Stimulated activated CD4-positive, alpha-beta T cell treated with anti-CD3 and anti-CD28 coated beads, Interleukin-1b, Interleukin-23, amount 100 ng/mL, for 48 hours (primary cell): ENCODE data around the gene TCEAL4.
"Not testable (repeated sequence)": the region's sequence is repeated elsewhere in the genome, so short reads cannot be mapped to it uniquely, and the experiment has no call there.

ENCODE experiments used
- DNase-seq: peaks from one replicate; pipeline ENCODE4 v3.0.0-alpha.2; 2020

Gene TCEAL4

GRCh38 chrX:103585411-103586313, at the start of gene TCEAL4:
Gene TCEAL4, plus strand, starts transcription at chrX:103585515. Its CDS starts 1,161 bp downstream, at chrX:103586676.
- peak; percentile 33 for DNase-seq

- no peak for DNase-seq
Observed at GRCh38 chrX:103536071-103536470, 49.2 kb upstream of the TCEAL4 start.

DNA sequence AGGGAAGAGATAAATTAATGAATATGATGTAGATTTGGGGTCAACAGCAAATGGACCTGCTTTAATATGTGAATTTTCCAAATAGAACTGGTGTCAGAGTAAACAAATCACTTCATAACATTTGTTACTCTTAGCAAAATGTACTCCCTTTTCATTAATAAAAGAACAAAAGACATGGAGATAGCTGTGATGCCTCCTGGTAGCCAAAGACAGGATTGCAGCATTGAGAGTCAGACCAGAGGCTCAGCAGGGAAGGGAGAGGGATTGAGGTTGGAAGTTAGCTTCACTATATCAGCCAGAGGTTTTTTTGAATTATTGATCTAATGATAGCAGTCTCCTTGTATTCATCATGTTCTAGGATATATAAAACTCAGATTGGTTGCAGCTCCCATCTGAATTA, 48.6 kb upstream of the TCEAL4 start:
- DNase-seq: no peak

DNA sequence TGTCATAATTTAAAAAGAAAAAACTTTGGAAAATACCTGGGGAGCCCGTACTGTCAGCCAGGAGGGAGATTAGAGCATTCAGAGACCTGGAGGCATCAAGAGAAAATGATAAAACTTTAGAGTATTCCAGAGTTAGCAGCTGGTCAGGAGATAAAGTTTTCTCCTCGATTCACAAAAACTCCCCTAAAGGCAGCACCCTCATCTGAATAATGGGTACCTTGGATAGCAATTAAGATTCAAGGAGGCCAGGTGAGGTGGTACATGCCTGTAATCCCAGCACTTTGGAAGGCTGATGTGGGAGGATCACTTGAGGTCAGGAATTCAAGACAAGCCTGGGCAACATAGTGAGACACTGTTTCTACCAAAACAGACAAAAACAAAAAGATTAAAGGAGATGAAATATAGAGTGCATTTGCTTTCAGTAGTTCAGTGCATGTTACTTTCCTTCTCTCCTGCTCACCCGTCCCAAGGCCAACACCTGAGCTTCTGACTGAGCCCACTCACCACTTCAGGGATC, 47.4 kb upstream of the TCEAL4 start:
- no peak for DNase-seq

DNA sequence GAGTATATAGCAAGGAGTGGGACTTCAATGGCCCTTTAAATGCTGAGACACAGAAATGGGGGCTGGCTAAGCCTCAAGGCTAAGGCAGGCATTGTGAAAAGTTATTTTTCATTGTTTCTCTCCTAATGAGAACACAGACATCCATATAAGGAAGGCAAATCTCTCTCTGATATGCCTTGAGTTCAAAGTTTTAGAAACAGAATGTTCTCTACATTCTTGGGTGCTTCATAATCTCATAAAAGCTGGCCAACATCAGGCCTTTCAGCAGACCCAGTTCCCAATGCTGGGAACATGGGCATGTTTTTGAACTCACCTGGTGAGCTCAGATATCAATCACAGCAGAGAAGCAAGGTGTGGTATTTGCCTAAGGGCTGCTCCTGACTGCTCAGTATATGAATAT, 46.6 kb upstream of the TCEAL4 start:
- no peak for DNase-seq

DNA sequence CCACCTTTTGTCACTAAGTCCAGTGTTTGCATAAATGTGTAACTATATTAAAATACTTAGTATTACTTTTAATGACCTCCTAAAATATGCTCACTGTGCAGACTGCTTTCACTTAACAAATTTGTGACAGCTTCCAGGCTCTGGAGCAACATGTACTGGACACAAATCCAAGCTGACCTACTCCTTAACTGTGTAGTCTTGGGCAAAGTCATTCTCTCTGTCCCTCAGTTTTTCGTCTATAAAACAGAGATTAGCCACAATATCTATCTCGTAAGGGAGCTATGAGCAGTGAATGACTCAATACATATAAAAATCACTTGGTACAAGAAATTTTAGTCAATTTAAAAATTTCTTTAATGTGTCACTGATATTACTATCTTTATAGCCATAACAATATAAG, 45.6 kb upstream of the TCEAL4 start:
- no peak for DNase-seq

- DNase-seq: no peak
Observed at GRCh38 chrX:103540145-103540544, 45.2 kb upstream of the TCEAL4 start.

DNA sequence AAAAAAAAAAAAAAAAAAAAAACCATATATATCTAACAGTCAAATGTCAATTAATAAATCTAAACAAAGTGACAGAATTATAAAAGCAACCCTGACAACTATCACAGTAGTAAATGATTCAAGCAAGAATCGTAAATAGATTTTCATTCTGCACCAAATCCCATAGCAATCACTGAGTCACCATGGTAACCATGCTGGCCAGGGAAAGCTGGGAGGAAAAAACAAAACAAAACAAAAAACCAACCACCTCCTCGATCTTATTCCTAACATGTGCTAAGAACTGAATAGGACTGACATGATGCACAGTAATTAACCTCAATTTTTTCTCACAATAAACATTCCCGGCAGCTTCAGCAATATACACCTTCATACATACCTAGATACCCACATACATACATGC, 35.4 kb upstream of the TCEAL4 start:
- DNase-seq: no peak

GRCh38 chrX:103550415-103551051, 34.8 kb upstream of the TCEAL4 start:
- no peak for DNase-seq

GRCh38 chrX:103552236-103552635, 33.1 kb upstream of the TCEAL4 start:
- DNase-seq: no peak

DNA sequence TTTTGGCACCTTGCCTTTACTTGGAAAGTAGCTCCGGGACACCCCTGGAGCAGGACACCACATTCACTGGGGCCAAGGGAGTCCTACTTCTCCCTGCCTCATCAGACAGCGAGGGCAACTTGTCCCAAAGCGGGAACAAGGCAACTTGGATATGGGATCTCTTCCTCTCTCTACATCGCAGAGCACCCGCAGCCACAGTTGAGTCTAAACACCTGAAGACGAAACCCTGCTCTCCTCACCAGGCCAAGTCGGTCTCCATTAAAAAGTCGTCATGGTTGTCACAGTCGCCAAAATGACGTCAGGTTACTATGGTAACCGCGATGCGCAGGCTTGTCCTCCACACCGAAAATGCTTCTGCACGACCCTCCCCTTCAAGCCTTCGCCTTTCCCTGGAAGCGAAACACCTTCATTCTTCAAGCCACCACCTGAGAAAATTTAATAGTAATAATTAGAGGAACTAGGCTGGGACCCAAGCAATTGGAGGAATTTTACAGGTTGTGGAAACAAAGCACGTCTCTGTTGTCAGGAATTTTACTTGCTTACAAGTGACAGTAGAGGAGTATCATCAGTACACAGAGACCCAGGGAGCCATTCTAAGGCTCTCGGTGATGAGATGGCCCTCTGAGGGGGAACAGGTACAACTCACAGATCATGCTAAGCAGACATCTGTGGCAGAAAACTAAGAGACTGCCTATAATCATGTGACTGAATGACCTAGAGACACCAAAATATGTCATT, 30.5 kb upstream of the TCEAL4 start:
- peak; percentile 69 for DNase-seq

DNA sequence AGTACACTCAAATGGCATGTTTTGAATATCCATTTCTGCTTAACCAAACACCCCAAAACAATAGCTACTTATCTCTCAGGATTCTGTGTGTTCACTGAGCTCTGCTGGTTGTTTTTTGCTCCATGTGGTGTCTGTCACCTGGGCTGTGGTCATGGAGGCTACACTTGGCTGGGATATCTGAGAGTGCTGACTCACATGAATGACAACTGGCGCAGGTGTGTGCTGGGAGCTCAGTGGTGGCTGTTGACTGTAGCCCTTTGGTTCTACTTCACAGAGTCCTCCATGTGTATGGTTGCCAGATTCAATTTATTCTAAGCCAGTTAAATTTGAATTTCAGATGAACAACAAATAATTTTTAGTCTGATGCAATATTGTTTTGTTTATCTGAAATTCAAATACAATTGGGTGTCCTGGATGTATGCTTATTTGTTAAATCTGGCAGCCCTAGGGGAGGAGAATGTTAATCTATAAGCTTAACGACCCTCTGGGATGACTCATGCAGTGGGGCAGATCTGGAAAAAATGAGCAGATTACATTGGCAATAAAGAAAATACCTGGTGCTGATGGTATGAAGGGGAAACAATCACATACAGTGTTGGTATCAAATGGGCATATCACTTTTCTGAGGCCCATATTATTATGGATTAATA, 28.2 kb upstream of the TCEAL4 start:
- no peak for DNase-seq

DNA sequence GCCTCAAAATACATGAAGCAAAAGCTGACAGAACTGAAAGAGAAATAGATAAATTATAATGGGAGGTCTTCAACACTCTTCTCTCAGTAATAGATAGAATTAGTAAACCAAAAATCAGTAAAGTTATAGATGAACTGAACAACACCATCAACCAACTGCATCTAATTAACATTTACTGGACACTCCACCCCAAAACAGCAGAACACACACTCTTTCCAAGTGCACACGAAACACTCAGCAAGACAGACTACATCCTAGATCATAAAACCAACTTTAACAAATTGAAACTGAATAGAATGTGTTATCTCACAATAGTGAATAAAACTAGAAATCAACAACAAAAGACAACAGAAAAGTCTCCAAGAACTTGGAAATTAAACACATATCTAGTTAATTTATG, 25.1 kb upstream of the TCEAL4 start:
- DNase-seq: no peak

- no peak for DNase-seq
Observed at GRCh38 chrX:103562801-103563200, 22.5 kb upstream of the TCEAL4 start.

DNA sequence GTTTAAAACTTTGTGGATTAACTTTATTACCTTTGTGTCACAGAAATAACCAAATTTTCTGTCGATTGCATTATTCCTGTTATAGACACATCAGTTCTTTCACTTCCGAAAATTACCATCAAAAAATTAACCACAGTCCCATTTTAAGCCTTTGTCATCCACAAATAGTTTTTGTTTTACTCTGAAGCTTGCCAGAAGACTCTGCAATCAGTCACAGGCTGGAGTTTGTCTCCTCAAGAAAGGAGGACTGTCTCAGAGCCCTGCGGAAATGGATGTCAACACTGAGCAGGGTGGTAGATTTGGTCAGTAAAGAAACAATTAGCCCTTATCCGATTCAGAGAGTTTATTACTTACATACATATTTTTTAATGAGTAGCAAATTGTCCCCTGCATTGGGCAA, 20.1 kb upstream of the TCEAL4 start:
- no peak for DNase-seq

GRCh38 chrX:103565752-103566151, 19.6 kb upstream of the TCEAL4 start:
- DNase-seq: no peak

GRCh38 chrX:103571121-103571520, 14.2 kb upstream of the TCEAL4 start:
- DNase-seq: no peak

- no peak for DNase-seq
Observed at GRCh38 chrX:103571726-103572125, 13.6 kb upstream of the TCEAL4 start.

GRCh38 chrX:103573202-103573601, 12.1 kb upstream of the TCEAL4 start:
- no peak for DNase-seq

DNA sequence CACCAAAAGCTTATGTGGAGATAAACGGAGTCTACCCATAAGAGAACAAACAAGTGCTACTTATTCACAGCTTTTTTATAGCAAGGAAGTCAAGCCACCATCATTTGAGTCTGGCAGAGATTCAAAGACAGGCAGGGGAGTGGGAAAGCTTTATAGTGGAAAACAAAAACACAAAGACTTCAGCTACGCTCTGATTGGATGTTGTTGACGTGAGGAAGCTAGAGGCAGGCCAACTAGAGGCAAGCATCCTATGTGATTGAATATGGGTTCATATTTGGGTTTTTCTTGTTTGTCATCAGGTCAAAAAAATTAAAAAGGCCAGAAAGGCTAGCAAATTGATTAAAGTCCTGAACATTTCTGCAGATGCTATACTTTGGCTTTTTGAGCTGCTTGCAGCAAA, 719 bp upstream of the TCEAL4 start:
- DNase-seq: no peak

DNA sequence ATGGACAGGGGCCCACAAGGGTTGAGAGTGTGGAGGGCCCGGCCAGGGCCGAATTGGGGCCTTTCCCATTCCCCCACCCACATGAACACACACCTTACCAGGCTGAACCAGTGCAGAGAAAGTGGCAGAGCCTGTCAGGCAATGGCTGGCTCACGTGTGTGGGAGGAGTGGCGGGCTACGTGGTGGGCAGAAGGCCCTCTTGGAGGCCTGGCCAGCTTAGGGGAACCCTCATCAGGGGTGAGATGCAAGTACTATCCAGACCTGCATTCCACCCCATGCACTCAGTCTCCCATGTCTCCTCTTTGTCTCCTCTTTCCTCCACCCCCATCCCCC, 965 bp downstream of the TCEAL4 start:
- DNase-seq: no peak

DNA sequence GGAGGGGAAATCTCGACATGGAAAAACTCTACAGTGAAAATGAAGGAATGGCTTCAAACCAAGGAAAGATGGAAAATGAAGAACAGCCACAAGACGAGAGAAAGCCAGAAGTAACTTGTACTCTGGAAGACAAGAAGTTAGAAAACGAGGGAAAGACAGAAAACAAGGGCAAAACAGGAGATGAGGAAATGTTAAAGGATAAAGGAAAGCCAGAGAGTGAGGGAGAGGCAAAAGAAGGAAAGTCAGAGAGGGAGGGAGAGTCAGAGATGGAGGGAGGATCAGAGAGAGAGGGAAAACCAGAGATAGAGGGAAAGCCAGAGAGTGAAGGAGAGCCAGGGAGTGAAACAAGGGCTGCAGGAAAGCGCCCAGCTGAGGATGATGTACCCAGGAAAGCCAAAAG, 1.3 kb downstream of the TCEAL4 start:
- no peak for DNase-seq

DNA sequence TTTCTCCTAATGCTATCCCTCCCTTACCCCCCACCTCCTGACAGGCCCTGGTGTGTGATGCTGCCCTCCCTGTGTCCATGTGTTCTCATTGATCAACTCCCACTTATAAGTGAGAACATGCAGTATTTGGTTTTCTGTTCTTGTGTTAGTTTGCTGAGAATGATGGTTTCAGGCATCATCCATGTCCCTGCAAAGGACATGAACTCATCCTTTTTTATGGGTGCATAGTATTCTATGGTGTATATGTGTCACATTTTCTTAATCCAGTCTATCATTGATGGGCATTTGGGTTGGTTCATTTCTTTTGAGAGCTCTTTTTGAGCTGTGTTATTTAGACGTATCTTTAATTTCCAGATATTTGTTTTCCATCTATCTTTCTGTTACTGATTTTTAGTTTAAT, 7.0 kb downstream of the TCEAL4 start:
- not testable (repeated sequence) for DNase-seq
